GM12878 (cell line): Measurements from ENCODE around the gene HIVEP3. TPM values are rescaled to one million over a fixed set of nuclear protein-coding genes. Genes with fewer than 3 reads are reported as not detected.

ENCODE experiments used
- CUX1 ChIP-seq: IDR thresholded peaks from 2 replicates; pipeline ENCODE4 v1.6.1; 2012; ENCODE audit warnings: improper control_type of control experiment, low read depth, low read length; ENCODE audit not compliant: insufficient replicate concordance
- E2F8 ChIP-seq: fragments of 450-650 bp; IDR thresholded peaks from 2 replicates; pipeline ENCODE4 v1.6.1; 2018; ENCODE audit warnings: mild to moderate bottlenecking, low read depth, moderate library complexity; ENCODE audit not compliant: partially characterized antibody
- ETV6 ChIP-seq, 2 experiments: fragments of 450-650 bp in 1 of 2; IDR thresholded peaks in 1 of 2; conservative IDR thresholded peaks in 1 of 2; 2 replicates each; pipeline ENCODE4 v1.6.1; 2014; ENCODE audit warnings: antibody characterized with exemption in 1 of 2, borderline replicate concordance in 1 of 2, low read depth in 1 of 2, mild to moderate bottlenecking in 1 of 2, moderate library complexity in 1 of 2
- GABPA ChIP-seq: IDR thresholded peaks from 2 replicates; pipeline ENCODE4 v1.6.1; 2014; ENCODE audit warnings: antibody characterized with exemption, low read depth, mild to moderate bottlenecking, inconsistent platforms
- HDAC6 ChIP-seq: fragments of 200-600 bp; sonication (generic); IDR thresholded peaks from one replicate; pipeline ENCODE4 v1.8.0; 2017; ENCODE audit warnings: antibody characterized with exemption; ENCODE audit not compliant: unreplicated experiment
- HDGF ChIP-seq: fragments of 450-650 bp; IDR thresholded peaks from 2 replicates; pipeline ENCODE4 v1.6.1; 2016; ENCODE audit warnings: antibody characterized with exemption
- IKZF1 ChIP-seq: fragments of 450-650 bp; conservative IDR thresholded peaks from 2 replicates; pipeline ENCODE4 v1.6.1; 2017; ENCODE audit warnings: antibody characterized with exemption, mild to moderate bottlenecking
- JUND ChIP-seq: IDR thresholded peaks from 2 replicates; pipeline ENCODE4 v1.6.1; 2012; ENCODE audit warnings: low read depth, mild to moderate bottlenecking, low read length, improper control_type of control experiment, moderate library complexity
- MTA2 ChIP-seq: fragments of 450-650 bp; IDR thresholded peaks from 2 replicates; pipeline ENCODE4 v1.6.1; 2016; ENCODE audit warnings: low read depth, mild to moderate bottlenecking, moderate library complexity
- PKNOX1 ChIP-seq: fragments of 450-650 bp; IDR thresholded peaks from 2 replicates; pipeline ENCODE4 v1.6.1; 2016; ENCODE audit warnings: mild to moderate bottlenecking
- RAD51 ChIP-seq: fragments of 450-650 bp; IDR thresholded peaks from 2 replicates; pipeline ENCODE4 v1.6.1; 2016; ENCODE audit warnings: moderate library complexity, mild to moderate bottlenecking, inconsistent platforms
- SMARCA5 ChIP-seq: fragments of 450-650 bp; IDR thresholded peaks from 2 replicates; pipeline ENCODE4 v1.6.1; 2017; ENCODE audit warnings: mild to moderate bottlenecking
- ZBTB11 ChIP-seq: fragments of 450-650 bp; formaldehyde crosslinking; IDR thresholded peaks from 2 replicates; pipeline ENCODE4 v1.5.0; 2022; ENCODE audit warnings: mild to moderate bottlenecking, missing genetic modification characterization
- polyA plus RNA-seq, 11 experiments: library from polyadenylated mRNA; depleted of rRNA in 4 of 11; unstranded in 6 of 11; stranded (reverse) in 5 of 11; fragments of >200 nt; fragmentation: Nextera tagmentation in 4 of 11; fragmentation: Illumina TruSeq in 1 of 11; extraction: Ambion mirVana in 4 of 11; extraction: Trizol in 1 of 11; gene quantifications; 1 replicate in 1 of 11; 2 replicates in 10 of 11; pipeline versions ENCODE4 v1.2.1 to v1.2.3, GENCODE V29; 2011 to 2016; ENCODE audit warnings: inconsistent platforms in 2 of 11, missing spikeins in 2 of 11, low read depth in 1 of 11
- total RNA-seq, 4 experiments: library from RNA; depleted of rRNA in 3 of 4; stranded (reverse); fragments of >200 nt in 3 of 4; fragmentation: Illumina TruSeq in 1 of 4; extraction: Trizol in 1 of 4; gene quantifications; 2 replicates each; pipeline versions ENCODE4 v1.2.1 to v1.2.3, GENCODE V29; 2013 to 2021

The HIVEP3 gene
- total and polyA plus RNA-seq, 10 of the 15 experiments (the other 5 are each of a cell fraction or from before 2014, with no cell fraction given): 1.8 to 13.6 (median 3.8) TPM

GRCh38 chr1:41802532-41803501 lies 115.9 kb downstream of the HIVEP3 start (continued):
- TF ChIP-seq ZBTB11 (CRISPR knock-in tag): no peak
- no peak for TF ChIP-seq RAD51
- TF ChIP-seq MTA2: peak; percentile 21; the same call in 1 of the 2 replicates
- TF ChIP-seq HDGF: no peak
- no peak for TF ChIP-seq ETV6 (conservative IDR thresholded peaks at IDR 0.05 in 1 of 2, IDR thresholded peaks at IDR 0.05 in 1 of 2; ENCODE audit: borderline replicate concordance in 1 of 2, low read depth in 1 of 2)
- TF ChIP-seq GABPA: no peak
- TF ChIP-seq HDAC6: no peak
- peak; percentile 65; the same call in 1 of the 2 replicates for TF ChIP-seq SMARCA5
- no peak for TF ChIP-seq E2F8
- TF ChIP-seq PKNOX1: peak; percentile 82
- TF ChIP-seq JUND: no peak
- 0 out of 2 replicates have a peak, but pooled peaks have one; percentile 35 for TF ChIP-seq IKZF1
- TF ChIP-seq CUX1: no peak
